ENCODE results near the gene FYTTD1. TPM values are rescaled to one million over a fixed set of nuclear protein-coding genes. Genes with fewer than 3 reads are reported as not detected.
"Not testable (repeated sequence)": the region's sequence is repeated elsewhere in the genome, so short reads cannot be mapped to it uniquely, and the experiment has no call there.

Gene FYTTD1, protein sequence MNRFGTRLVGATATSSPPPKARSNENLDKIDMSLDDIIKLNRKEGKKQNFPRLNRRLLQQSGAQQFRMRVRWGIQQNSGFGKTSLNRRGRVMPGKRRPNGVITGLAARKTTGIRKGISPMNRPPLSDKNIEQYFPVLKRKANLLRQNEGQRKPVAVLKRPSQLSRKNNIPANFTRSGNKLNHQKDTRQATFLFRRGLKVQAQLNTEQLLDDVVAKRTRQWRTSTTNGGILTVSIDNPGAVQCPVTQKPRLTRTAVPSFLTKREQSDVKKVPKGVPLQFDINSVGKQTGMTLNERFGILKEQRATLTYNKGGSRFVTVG
- 66.9 TPM for total RNA-seq
- long read RNA-seq, full-length matches to known transcripts, result 194 of 298 reads
- long read RNA-seq, partial matches to known transcripts, result 81 of 298 reads
- long read RNA-seq, other reads (novel, unspliced or antisense), result 23 of 298 reads

DNA sequence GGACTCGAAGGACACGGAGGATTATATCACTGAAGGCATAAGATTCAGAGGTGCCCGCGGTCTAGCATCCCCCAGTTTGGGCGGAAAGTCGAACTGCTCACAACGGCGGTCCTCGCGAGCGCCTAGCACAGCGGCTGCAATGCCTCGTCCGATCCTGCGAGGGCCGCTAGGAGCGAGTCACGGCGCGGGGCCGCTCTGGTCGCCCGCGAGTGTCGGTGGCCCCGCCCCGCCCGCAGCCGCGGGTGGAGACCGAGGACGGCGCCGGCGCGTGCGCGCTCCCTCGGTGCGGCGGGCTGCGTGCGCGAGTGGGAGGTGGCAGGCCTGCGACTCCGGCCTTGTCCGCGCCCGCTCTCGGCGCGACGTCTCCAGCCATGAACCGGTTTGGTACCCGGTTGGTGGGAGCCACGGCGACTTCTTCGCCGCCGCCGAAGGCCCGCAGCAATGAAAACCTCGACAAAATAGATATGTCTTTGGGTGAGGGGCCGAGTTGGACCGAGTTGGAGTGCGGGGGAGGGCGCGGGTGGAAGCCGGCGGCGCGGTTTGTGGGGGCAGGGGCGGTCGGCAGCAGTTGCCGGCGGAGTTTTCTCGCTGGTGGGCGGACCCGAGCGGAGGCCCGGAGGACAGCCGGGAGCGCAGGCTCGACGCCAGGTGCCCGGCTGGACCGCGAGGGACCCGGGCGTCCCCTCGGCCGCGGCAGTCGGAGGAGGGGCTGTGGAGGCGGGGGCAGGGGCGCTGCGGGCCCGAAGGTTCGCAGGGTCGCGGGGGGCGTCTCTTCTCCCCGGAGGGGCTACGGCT, at the start of gene FYTTD1:
FYTTD1 (plus strand) TSS at position 283 of the 795 bp plus-strand sequence; CDS start at position 372, 89 bp downstream.
- peak; percentile 96 for DNase-seq
- intact Hi-C loops (cut with DNase I), result no loop called here
- ATAC-seq (ENCODE audit: poor library complexity), result peak; percentile 96

DNA sequence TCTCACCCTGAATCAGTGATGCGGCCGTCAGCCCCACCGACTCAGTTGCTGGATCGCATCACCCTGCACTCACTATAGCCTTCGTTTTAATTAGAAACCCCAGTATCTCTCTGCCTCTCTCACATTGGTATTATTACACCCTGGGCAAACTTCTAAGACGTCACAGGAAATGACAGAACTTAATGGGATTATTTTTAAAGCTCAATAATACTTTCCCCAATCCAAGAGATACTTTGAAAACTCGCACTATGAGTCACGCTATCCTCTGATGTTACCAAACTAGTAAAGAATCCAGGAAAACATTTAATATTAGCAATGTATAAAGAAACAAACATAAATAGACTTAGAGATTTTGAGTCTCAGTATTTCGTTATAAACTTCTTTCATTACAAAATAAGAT, 49.6 kb upstream of the FYTTD1 start:
- DNase-seq, result no peak
- no peak for ATAC-seq (ENCODE audit: poor library complexity)
- intact Hi-C loops (cut with DNase I), result no loop called here

DNA sequence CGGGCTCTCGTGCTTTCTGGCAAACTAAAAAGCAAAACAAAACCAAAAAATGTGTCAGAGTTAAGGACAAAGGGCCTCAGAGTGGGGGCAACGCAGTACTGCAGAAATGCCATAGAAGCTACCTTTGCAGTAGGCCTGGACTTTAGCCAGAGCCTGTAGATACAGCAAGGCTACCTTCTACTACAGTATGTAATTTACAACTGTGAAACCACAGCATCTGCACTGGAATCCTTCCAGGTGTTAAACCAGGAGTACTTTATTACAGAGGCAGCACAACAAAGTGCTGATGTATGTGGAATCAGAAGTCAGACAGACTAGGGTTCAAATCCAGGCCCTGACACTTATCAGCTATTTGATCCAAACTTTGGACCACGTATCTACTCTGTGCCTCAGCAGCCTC, 47.8 kb upstream of the FYTTD1 start:
- intact Hi-C loops (cut with DNase I), result no loop called here
- ATAC-seq (ENCODE audit: poor library complexity) (no peak), DNase-seq (no peak)

DNA sequence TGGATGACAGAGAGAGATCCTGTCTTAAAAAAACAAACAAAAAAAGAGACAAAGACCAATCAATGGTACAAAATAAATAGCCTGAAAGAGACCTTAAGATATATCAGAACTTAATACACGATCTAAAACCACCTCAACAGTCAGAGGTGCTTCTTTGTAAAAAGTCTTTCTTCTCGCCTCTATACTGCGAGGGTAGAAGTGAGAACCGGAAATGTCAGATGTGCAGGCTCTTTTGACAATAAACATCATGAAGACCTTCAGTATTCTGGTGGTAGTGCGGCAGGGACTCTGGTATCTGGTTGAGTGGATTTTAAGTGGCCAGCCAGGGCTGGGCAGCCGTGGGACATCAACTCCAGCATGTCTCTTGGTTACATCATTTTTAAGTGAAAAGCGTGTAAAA, 43.0 kb upstream of the FYTTD1 start:
- ATAC-seq (ENCODE audit: poor library complexity) (no peak), DNase-seq (no peak)
- intact Hi-C loops (cut with DNase I), result no loop called here

DNA sequence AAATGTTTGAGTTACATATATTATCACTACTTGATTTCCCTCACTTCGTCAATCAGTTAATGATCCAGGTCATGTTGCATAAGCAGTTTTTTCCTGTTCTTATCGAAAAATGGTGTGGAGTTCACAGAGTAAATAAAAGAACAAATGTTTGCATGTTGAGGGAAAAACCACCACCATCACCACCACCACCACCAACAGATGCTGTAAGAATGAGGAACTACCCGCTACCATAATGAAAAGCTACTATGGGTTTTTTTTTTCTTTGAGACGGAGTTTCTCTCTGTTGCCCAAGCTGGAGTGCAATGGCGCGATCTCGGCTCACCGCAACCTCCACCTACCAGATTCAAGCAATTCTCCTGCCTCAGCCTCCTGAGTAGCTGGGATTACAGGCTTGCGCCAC, 40.5 kb upstream of the FYTTD1 start:
- intact Hi-C loops (cut with DNase I), result no loop called here
- ATAC-seq (ENCODE audit: poor library complexity) (no peak), DNase-seq (no peak)

DNA sequence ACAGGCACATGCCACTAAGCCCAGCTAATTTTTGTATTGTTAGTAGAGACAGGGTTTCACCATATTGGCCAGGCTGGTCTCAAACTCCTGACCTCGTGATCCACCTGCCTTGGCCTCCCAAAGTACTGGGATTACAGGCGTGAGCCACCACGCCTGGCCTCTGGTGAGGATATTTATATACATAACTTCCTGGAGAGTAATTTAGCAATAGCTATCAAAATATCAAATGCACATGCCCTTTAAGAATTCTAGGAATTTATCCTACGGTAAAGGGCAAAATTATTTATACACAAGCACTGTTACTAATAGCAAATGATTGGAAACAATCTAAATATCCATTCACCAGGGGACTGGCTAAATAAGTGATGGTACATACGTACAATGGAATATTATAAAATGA, 38.7 kb upstream of the FYTTD1 start:
- ATAC-seq (ENCODE audit: poor library complexity); intact Hi-C loops (cut with DNase I); DNase-seq: not testable (repeated sequence)

DNA sequence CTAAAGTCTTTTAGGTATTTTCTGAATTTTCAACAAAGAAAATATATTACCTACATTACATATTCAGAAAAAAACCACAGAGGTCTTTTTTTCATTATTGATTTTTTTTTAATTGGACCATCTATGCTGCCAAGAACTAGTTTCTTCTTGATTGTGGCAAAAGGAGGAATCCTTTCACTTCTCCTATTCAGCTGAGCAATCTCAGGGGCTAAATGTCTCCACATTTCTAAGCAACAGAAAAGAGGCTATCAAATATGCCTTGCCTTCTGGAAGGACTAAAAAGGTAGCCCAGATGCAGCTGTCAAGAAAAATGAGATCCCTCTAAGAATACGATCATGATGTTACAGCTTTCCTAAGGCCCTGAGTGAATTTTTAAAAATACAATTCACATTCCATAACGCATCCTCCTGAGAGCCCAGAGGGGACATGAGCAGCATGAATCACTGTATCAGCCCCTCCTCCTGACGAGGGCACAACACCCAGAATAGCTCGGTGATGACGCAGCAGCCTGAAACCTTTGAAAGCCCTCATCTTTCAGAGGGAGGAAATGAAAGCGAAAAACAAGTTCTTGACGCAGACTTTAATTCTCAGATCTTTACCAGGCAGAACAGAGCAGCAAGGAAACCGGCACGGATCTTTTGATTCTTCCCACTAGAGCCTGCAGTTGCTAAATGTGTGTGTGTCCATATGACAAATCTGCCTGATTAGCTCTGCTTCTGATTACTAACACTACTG, 37.5 kb upstream of the FYTTD1 start:
- DNase-seq, result peak; percentile 86
- ATAC-seq (ENCODE audit: poor library complexity), result peak; percentile 95
- intact Hi-C loops (cut with DNase I), result no loop called here

DNA sequence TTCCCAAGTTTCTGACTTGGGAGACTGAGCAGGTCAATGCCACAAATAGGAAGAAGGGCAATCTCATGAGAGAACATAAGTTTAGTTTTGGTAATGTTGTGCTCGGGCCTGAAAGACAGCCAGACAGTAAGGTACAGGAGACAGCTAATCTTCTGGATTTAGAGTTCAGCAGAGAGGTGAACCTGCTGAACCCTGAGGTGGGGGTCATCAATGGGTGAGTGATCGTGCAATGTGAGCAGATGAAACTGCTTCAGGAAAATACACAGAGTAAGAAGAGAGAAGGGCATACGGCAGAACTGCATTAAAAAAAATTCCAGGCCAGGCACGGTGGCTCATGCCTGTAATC, 36.2 kb upstream of the FYTTD1 start:
- intact Hi-C loops (cut with DNase I), result no loop called here
- no peak for DNase-seq
- no peak for ATAC-seq (ENCODE audit: poor library complexity)

DNA sequence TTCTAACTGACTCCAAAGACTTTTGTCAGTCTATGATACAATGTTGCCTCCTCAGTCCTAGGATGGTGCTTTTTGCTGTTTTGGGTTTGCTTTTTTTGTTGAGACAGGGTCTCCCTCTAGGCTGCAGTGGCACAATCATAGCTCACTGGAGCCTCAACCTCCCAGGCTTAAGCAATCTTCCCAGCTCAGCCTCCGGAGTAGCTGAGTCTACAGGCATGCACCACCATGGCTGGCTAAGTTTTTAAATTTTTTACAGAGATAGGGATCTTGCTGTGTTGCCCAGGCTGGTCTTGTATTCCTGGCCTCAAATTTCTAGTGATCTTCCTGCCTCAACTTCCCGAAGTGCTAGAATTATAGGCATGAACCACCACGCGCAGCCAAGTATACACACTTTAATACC, 35.4 kb upstream of the FYTTD1 start:
- intact Hi-C loops (cut with DNase I), result no loop called here
- DNase-seq (no peak), ATAC-seq (ENCODE audit: poor library complexity) (no peak)

DNA sequence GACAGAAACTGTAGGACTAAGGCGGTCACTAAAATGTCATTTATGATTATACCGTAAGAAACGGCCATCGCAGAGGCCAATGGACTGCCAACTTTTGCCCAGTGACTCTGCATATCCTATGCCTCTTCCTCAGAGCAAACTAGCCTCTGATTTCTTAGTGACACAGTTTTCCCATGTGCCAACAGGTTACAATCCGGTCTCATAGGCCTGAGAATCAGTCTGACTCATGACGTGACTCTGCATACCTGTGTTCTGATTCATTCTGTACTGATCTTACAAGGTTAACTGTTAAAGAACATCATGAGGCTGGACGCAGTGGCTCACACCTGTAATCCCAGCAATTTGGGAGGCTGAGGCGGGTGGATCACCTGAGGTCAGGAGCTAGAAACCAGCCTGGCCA, 30.8 kb upstream of the FYTTD1 start:
- no peak for ATAC-seq (ENCODE audit: poor library complexity)
- no peak for DNase-seq
- intact Hi-C loops (cut with DNase I), result no loop called here

DNA sequence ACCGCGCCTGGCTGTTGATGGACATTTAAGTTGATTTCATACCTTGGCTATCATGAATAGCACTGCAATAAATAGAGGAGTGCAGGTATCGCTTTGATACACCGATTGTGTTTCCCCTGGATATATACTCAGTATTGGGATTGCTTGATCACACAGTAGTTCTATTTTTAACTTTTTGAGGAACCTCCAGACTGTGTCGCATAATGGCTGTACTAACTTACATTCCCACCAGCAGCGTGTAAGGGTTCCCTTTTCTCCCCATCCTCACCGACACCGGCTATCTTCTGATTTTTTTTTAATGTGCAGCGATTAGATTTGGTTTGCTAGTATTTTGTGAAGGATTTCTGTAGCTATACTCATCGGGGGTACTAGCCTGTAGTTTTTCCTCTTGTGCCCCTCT, 29.0 kb upstream of the FYTTD1 start:
- intact Hi-C loops (cut with DNase I), result no loop called here
- DNase-seq (no peak), ATAC-seq (ENCODE audit: poor library complexity) (no peak)

DNA sequence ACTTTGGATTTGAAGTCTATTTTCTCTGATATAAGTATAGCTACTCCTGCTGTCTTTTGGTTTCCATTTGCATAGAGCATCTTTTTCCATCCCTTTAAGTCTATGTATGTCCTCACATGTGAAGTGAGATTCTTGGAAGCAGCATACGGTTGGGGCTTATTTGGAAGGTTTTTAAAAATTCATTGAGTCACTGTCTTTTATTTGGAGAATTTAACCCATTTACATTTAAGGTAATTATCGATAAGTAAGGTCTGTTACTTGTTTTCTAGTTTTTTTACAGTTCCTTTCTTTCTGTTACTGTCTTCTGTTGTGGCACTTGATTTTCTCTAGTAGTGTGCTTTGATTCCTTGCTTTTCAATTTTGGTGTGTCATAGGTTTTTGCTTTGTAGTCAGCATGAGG, 26.9 kb upstream of the FYTTD1 start:
- ATAC-seq (ENCODE audit: poor library complexity), result no peak
- intact Hi-C loops (cut with DNase I), result no loop called here
- DNase-seq, result no peak

DNA sequence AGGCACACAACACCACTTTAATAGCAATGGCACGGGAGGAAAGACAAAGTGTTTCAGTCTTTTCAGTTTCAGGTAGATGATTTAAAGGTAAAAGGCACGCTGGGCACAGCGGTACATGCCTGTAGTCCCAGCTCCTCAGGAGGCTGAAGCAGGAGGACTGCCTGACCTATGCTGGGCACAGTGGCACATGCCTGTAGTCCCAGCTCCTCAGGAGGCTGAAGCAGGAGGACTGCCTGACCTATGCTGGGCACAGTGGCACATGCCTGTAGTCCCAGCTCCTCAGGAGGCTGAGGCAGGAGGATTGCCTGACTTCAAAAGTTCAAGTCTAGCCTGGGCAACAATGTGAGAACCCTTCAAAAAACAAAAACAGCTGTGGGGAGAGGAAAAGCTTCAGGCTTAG, 21.8 kb upstream of the FYTTD1 start:
- intact Hi-C loops (cut with DNase I); DNase-seq: not testable (repeated sequence)
- peak; percentile 25 for ATAC-seq (ENCODE audit: poor library complexity)

DNA sequence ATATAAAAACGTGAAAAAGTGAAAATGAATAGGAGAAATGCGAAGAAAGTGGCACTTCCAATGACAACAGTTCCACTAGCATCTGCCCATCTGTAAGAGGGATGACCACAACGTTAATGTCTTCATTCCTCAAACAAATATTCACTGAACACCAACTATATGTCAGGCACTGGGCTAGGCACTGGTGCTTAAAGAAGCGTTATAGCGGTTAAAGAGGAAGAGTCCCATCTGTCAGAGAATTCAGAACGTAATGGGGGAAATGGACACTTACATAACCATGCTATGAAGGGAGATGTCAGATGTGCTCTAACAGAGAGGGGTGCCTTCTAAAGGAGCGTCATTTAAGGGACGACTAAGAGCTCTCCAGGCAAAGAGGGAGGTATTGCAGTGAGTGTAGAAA, 21.2 kb upstream of the FYTTD1 start:
- ATAC-seq (ENCODE audit: poor library complexity) (no peak), DNase-seq (no peak)
- intact Hi-C loops (cut with DNase I), result no loop called here

DNA sequence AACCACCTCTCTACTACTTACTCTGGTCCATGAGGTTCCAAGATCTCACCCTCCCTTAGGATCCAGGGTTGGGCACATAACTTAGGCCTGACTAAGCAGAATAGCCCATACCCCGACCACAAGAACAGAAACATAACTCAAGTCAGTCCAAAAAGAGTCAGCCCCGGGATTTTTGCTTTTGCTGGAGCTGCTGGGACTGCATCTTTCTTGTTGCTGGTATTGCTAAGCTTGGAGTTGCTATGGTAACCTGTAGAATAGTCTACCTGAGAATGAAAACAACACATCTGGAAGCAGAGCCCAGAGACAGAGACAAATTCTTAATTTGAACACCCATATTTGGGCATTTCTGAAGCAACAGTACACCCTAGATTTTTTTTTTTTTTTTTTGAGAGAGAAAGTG, 19.5 kb upstream of the FYTTD1 start:
- intact Hi-C loops (cut with DNase I), result no loop called here
- DNase-seq, result no peak
- no peak for ATAC-seq (ENCODE audit: poor library complexity)

DNA sequence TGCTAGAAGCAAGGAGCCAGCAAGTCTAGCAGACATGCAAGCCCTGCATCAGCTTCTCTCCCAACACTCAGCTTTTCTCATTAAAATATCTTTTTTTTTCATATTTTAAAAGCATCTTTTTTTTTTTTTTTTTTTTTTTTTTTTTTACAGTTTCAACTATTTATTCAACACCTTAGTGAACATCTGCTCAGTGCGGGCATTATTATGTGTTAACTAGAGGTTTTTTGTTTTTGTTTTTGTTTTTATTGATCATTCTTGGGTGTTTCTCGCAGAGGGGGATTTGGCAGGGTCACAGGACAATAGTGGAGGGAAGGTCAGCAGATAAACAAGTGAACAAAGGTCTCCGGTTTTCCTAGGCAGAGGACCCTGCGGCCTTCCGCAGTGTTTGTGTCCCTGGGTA, 18.9 kb upstream of the FYTTD1 start:
- intact Hi-C loops (cut with DNase I); DNase-seq; ATAC-seq (ENCODE audit: poor library complexity): not testable (repeated sequence)

DNA sequence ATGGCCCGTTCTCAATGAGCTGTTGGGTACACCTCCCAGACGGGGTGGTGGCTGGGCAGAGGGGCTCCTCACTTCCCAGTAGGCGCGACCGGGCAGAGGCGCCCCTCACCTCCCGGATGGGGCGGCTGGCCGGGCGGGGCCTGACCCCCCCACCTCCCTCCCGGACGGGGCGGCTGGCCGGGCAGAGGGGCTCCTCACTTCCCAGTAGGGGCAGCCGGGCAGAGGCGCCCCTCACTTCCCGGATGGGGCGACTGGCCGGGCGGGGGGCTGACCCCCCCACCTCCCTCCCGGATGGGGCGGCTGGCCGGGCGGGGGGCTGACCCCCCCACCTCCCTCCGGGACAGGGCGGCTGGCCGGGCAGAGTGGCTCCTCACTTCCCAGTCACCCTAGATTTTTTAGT, 18.2 kb upstream of the FYTTD1 start:
- ATAC-seq (ENCODE audit: poor library complexity); DNase-seq; intact Hi-C loops (cut with DNase I): not testable (repeated sequence)

DNA sequence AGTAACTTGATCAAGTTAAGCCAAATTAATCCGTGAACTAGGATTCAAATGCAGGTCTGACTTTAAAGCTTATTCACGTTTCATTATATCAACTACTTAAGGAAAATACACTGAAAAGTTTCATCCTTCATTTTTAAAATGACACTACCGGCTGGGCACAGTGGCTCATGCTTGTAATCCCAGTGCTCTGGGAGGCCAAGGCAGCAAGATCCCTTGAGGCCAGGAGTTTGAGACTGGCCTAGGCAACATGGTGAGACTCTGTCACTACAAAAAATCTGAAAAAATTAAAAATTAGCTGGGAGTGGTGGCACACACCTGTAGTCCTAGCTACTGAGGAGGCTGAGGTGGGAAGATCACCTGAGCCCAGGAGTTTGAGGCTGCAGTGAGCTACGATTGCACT, 16.6 kb upstream of the FYTTD1 start:
- ATAC-seq (ENCODE audit: poor library complexity), result no peak
- intact Hi-C loops (cut with DNase I), result no loop called here

DNA sequence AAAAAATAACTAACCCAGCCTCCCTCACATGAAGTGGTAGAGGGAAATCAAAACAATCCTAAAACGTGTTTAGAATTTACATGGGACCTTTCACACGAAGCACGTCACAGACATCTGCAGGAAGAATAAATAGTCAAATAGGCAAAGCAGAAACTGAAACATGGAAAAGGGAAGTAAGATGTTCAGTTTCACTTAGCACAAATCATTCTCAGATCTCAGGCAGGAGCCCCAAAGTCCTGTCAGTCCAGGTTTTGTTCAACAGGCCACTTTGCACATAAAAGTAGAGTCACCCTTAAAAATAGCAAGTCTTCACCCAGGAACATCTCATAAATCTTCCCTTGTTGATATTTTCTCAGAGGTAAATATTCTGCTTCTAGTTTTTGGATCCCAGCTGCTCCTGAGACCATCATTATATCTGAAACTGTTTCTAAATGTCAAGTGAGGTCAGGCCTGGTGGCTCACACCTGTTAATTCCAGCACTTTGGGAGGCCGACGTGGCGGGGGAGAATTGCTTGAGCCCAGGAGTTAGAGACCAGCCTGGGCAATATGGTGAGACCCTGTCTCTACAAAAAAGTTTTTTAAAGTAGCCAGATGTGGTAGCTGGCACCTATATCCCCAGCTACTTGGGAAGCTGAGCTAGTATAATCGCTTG, 14.9 kb upstream of the FYTTD1 start:
- no peak for DNase-seq
- intact Hi-C loops (cut with DNase I), result no loop called here
- no peak for ATAC-seq (ENCODE audit: poor library complexity)

More for the DNA sequence above, 16.6 kb upstream of the FYTTD1 start:
- DNase-seq, result no peak
